Skin of body (tissue), 2 donors: ENCODE measurements around the gene RARB. TPM values are rescaled to one million over a fixed set of nuclear protein-coding genes. Genes with fewer than 3 reads are reported as not detected.

ENCODE experiments used
- DNase-seq: peaks from one replicate; lab custom pipeline; 2025; lab: John Stamatoyannopoulos, UW
- total RNA-seq: library from RNA; depleted of rRNA; stranded (reverse); fragments of >200 nt; gene quantifications from one replicate; pipeline ENCODE4 v1.2.3, GENCODE V29; 2014

The RARB gene
- total RNA-seq = 5.5 TPM

DNA sequence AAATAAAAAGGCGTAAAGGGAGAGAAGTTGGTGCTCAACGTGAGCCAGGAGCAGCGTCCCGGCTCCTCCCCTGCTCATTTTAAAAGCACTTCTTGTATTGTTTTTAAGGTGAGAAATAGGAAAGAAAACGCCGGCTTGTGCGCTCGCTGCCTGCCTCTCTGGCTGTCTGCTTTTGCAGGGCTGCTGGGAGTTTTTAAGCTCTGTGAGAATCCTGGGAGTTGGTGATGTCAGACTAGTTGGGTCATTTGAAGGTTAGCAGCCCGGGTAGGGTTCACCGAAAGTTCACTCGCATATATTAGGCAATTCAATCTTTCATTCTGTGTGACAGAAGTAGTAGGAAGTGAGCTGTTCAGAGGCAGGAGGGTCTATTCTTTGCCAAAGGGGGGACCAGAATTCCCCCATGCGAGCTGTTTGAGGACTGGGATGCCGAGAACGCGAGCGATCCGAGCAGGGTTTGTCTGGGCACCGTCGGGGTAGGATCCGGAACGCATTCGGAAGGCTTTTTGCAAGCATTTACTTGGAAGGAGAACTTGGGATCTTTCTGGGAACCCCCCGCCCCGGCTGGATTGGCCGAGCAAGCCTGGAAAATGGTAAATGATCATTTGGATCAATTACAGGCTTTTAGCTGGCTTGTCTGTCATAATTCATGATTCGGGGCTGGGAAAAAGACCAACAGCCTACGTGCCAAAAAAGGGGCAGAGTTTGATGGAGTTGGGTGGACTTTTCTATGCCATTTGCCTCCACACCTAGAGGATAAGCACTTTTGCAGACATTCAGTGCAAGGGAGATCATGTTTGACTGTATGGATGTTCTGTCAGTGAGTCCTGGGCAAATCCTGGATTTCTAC is at the start of gene RARB:
RARB (plus strand) TSS at position 322 of the 847 bp plus-strand sequence; CDS start at position 791, 469 bp downstream.
- DNase-seq = peak; percentile 94

DNA sequence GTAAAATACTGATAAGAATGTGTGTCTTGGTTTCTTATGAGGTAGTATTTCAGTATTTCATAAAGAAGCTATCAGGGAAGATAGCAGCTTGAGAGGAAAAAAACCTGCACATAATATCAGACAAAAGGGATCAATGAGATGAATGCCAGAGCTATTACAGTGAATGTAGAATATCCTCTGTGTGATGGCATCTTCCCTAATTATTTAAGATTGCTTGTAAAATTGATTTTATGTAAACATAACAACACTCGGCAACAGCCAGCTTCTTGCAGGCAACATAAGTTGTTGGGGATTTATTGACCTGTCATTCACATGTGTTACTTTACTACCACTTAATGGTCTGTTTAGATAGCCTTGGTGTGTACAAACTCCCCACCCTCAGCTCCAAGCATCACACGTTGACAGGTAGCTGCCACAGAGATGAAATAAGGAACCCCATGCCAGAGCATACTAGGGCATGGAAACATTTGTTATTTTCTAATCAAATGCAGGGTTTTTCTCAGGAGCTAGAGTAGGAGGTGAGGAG is 49.2 kb upstream of the RARB start:
- no peak for DNase-seq

DNA sequence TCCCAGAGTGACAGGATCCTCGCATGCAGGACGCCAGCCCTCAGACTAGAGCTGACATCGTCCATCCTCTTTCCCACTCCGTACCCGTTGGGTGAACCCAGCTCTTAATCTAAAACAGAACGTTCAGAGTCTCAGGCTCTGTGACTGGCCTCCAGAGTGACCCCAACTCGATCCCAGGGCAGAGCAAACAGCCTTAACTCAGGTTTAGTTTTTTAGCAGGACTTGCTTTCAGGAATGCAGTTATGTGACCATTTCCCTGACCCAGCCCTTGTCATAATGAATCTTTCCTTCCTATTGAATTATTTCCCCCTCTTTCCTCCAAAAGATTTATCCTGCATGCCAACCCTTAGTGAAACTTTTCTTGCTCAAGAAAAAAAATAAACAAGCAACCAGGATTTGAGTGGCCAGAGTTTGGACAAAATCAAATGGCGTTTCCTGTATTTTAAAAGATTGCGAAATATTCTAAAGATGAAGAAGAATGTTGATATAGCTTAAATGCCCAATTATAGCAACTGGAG is 47.8 kb upstream of the RARB start:
- no peak for DNase-seq

DNA sequence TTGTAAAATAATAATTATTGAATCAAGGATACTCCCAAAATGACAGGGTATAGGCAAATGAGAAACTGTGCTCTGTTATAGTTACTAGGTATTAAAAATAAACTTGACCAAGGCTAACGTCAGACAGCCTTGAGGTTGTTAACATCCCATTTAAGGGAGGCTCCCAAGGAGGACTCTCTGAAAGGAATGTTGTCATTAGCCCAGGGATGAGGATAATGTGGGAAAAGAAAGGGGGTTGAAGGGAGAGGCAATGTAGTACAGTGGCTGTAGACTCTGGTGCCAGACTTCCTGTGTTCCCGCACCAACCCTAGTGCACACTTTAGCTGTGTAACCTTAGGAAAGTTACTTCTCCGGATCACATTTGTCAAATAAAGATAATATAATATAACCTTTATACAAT is 47.0 kb upstream of the RARB start:
- DNase-seq = no peak

DNA sequence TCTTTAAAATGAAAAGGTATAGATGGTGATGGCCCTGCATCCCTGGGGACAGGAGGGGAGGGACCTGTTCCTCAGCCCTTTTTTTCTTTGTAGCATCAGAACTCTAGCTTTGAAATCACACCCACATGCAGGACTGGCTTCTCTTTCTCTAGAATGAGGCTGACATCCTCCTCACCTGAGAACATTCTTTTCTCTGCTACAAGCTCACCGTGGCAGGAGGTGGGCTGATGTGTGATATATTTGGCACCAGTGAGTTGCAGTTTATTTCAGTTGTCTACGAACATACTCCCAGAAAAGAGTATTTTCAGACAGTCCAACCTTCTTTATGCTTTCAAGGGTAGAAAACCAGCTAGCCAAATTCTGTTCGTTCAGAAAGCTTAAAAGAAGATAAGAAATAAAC is 43.6 kb upstream of the RARB start:
- DNase-seq = no peak

DNA sequence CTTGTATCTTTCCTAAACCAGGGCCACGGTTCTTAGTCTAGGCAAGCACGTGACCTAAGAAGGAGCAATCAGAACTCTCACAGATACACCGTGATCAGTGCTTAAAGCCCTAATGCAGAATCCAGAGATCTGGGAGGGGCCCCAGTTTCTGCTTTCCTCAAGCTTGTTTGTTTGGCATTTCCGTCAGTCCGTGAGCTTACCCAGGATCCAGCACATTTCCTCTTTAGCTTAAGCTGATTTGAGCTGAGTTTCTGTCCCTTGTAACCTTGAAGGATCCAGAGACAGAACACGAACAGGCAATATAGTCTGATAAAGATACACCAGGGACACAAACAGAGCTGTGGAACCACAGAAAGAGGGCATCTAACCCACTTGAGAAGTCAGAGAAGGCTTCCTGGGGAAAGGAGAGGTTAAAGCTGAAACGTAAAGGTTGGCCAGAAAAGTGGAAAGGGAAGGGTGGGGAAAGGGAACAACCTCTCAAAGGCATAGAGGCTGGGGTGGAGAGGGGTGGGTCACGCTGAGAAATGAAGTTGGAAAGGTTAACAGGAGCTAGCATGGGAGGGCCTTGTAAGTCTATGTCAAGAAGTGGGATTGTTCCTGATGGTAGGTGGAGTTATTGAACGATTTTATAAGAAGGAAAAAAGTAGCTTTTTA is 42.1 kb upstream of the RARB start:
- DNase-seq = peak; percentile 18

DNA sequence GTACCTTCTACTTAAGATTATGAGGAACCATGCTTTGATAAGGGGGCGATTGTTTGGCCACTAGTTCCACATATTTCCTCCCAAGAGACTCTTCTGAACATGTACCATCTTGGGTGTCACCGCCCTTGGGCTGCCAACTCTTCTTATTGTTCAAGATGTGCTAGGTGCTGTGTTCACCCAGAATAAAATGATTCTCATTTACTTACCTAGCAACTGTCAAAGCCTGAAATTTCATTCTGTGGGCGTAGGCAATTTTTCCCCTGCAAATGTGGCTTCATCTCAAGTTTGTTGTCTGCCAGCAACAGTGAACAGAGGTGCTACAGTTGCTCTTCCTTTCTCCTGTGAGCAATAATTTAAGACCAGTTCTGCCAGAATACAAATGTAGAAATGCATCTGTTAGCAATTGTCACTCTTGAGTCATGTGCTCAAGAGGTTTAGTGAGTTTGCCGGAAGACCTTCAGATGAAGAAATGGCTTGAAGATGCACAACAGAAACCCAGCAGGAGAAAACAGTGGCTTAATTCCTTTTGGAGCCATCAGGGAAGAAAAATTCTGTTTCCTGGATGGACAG is 41.3 kb upstream of the RARB start:
- DNase-seq = peak; percentile 68

DNA sequence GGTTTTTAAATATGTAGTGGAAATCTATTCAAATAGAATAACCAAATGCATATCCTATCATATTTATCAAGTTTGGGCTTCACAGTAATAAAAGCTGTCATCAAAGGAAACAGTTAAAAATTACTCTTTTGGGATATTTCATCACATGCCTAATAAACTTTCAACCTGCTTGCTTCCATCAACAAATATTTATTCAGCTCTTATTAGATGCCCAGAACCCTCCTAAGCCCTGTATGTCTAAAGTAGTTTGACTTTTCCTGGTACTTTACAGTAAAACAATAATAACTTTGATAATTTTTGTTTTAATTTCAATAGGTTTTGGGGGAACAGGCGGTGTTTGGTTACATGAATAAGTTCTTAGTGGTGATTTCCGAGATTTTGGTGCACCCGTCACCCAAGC is 37.5 kb upstream of the RARB start:
- DNase-seq = no peak

DNA sequence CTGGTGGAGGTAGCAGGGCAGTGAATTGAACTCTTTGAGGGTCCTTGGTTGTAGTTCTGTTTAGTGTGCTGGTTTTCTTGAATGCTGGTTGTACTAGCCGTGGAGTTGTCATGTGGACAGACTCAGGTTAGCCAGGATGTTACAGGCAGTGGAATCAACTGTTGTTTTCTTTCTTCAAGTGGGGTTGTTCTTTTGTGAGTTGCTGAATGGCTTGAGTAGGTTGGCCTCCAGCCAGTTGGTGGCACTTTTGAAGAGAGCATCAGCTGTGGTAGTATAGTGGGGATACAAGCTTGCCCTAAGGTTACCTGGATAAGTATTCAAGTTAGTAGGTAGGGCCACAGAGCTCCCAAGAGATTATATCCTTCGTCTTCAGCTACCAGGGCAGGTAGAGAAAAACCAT is 31.8 kb upstream of the RARB start:
- no peak for DNase-seq

DNA sequence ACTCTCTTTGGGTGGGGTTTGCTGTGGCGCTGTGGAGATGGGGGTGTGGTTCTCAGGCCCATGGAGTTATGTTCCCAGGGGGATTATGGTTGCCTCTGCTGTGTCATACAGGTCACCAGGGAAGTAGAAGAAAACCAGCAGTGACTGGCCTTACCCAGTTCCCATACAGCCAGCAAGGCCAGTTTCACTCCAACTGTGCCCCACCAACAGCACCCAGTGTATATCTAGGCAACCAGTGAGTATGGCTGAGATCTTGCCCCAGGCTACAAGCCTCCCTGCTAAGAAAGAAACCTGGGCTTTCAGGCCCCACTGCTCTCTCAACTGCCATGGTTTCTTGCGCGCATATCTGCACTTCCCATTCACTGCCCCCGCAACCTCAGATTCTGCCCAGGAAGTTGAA is 31.4 kb upstream of the RARB start:
- DNase-seq = no peak

DNA sequence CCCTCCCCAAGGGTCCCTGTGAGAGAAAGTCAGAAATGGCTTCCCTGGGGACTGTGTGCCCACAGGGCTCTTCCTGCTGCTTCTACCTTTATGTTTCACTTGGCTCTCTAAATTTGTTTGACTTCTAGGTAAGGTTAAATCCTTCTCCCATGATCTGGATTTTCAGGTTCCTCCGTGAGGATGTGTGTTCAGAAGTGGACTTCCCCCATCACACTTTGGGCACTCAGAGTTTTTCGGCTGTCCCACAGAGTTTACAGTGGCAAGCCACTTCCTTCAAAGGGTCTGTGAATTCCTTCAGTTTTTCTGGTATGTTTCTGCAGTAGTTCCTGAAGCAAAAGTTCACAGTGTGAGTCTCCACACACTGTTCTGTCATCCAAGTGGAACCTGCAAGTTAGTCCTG is 30.9 kb upstream of the RARB start:
- DNase-seq = no peak

DNA sequence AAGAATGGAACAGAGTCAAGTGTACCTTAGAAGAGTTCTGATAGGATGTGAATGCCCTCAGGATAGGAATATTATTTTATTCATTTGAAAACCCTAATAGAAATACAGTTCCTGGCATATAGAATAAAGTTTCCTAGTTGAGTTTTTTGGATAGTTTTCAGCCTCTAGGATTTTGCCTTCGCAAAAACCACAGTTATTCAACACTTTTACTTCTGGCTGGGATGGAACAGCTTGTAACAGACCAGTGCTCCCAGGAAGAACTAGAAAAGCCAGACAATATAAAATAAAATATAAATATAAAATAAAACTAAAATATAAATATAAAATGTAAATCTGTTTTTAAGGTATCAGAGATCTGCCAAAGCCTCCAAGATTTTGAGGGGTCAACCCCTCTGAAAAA is 27.5 kb upstream of the RARB start:
- no peak for DNase-seq

DNA sequence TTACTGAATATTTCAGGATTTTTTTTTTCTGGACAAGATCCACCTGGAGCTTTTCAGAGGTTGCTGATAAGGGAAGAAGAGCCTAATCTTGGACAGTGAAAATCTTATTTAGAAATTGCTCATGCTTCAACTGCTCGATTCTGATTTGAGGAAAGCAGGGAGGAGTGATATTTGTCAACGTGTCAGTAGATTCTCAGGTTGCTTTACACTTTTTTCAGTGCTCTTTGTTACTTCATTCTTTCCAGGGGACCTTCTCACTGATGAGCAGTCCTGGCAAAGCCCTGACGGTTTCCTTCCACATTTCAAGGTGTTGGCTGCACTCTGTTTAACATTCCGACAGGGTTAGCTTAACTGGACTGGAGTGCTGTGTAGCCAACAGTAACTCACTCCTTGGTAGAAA is 24.1 kb upstream of the RARB start:
- DNase-seq = no peak

DNA sequence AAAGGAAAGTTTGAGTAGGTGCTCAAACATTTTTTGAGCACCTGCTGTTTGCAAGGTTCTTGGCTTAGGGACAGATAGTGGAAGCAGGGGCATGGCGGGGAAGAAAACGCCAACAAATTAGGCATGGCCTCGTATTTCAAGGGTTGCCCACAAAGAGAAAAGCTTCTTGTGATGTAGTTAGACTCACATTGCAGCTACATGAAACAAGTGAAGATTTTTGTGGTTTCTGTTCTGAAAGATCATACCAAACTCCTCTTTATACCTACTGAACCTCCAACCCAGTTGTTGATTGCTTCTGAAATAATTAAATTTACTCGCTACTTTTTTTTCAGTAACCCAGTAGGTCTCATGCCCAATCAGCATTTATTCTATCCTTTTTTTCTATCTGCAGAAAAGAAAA is 23.5 kb upstream of the RARB start:
- no peak for DNase-seq

DNA sequence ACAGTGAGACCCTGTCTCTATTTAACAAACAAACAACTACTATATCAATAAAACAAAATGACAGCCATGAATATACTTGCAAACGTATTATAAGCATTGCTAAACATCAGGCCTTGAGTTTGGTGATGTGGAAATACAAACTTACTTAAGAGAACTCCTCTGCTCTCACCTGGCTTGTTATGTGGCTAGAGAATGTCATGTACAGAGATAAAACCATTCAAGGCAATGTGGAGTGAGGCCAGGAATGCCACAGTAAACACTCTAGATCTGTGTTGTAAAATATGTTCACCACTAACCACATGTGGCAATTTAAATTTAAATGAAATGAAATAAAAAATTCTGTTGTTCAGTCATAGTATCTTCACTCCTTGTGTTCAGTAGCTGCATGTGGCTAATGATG is 22.7 kb upstream of the RARB start:
- no peak for DNase-seq

DNA sequence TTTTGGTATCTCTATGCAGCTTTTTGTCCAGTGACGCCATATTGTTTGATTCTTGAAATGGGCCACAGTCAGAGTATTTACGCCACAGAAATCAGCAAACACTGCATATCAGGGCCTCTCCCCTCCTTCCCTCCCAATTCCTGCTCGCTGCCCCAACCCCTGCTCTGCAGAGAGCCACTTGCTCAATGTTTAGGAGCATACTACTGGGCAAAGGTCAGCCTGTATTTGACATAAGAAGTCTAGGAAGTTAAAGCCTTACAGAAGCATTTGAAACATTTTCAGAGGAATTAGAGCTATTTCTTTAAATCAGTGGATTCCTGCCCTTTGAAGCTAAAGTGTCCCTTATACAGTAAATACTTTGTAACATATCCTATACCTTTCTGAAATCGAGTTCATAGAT is 17.4 kb upstream of the RARB start:
- no peak for DNase-seq

DNA sequence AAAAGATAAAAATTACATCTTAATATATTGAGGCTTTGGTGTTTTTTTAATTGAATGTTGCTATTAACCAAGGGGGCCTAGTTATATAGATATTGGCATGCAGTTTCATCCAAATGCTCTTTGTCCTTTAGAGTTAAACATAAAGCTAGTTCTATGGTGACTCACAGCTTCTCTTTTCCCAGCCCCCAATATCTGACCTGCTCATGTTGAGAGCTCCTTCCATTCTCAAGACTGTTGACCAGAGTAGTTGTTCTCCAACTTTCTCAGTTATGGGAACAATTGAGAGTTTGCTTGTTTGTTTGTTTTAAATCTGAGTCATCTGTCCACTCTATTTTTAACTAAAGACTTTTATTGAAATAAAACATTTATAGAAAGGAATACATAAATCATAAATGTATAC is 15.8 kb upstream of the RARB start:
- no peak for DNase-seq

DNA sequence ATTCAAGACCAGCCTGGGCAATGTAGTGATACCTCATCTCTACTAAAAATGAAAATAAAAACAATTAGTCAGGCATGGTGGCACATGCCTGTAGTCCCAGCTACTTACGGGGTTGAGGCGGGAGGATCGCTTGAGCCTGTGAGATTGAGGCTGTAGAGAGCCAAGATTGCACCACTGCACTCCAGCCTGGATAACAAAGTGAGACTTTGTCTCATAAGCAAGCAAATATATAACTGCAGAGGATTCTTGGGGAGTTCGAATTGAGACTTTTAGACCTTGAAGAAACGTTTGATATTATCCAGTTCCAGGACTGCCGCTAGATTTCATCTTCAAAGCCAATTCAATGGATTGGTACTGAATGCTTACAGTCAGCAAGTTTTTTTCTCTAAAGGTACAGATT is 11.9 kb upstream of the RARB start:
- DNase-seq = no peak

DNA sequence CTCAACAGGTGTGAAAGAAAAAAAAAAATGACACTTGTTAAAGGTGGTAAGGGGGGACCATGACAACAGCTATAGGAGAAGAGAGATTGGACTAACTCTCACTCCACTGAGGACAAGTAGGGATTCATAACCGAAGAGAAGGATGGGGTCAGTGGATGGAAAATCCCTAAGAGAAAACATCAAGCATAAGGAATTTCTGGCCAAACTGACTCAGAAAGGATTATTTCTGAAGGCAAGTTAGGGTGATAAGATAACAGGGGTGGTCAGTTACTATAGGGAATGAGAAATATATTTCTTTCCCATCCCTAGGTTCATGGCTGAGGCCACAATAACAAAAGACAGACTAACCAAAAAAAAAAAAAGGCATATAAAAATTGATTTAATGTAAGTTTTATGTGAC is 9.5 kb upstream of the RARB start:
- no peak for DNase-seq

DNA sequence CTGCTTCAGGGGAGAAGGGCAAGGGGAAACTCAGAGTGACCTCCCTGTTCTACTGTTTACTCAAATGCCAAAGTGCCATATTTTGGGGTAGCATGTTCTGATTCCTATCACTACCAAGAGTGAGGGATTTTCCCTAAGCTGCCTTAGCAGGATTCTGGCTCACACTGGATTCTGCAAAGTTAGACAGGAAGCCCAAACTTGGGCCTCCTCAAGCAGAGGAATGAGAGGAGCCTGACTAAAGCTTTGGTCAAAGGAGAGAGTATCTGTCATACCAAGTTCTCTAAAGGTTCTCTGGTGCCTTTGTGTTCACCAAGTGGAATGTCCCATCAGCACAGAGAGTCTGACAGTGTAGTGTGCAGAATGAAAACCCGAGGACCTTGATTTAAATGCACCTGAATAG is 8.8 kb upstream of the RARB start:
- DNase-seq = no peak

DNA sequence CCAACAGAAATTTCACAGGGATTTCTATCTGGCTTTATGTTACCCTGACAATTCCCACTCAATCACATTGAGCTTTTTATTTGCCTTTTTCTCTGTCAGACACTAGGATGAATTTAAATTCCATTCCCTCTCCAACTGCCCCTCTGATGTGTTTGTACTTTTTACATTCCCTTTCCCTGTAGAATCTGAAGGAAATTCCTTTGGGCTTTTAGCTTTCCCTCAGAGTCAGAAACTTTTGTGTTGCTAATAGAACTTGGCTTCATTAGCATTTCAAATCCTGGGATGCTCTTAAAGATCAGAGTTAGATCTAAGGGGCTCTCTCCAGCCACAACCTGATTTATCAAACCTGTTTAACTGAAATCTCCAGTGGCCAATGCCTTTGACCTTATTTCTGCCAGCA is 7.9 kb upstream of the RARB start:
- no peak for DNase-seq

DNA sequence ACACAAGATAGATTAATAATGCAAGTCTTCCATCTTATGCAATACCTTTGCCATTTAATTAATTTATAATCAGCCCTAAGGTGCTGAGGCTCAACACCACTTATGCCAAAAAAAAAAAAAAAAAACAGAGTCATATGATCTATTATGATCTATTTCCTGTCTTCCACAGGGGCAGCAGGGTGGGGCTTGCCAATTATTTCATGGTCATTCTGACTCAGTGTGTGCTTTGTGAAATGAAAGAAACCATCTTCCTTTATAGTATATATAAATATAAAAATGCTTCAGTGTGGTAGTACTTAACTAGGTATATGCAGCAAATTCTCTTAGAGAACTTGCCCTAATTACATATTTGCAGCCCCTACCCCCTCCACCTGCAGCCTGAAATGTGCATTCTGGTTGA is 7.2 kb upstream of the RARB start:
- no peak for DNase-seq
